Measurements from ENCODE around the gene LIPA.

GRCh38 chr10:89182894-89183293 lies 68.7 kb downstream of the LIPA start:
- TF ChIP-seq CTCF (IDR thresholded peaks at IDR 0.05) = no peak
- TF ChIP-seq ATF1 (CRISPR knock-in tag; IDR thresholded peaks at IDR 0.05) = no peak
- no peak for TF ChIP-seq PRDM15 (CRISPR knock-in tag; IDR thresholded peaks at IDR 0.05)
- TF ChIP-seq SP1 (CRISPR knock-in tag; conservative IDR thresholded peaks at IDR 0.05) = no peak
- no peak for TF ChIP-seq ZNF416 (CRISPR knock-in tag; IDR thresholded peaks at IDR 0.05)
